HepG2 (cell line): ENCODE data around the gene PSORS1C2. TPM values are rescaled to one million over a fixed set of nuclear protein-coding genes. Genes with fewer than 3 reads are reported as not detected.
A peak's percentile ranks its signal among the peaks of the same experiment; 100 is the strongest.

Experiments used
- FOXK1 ChIP-seq: sonication (generic); formaldehyde crosslinking; IDR thresholded peaks from 2 replicates; pipeline ENCODE4 v1.4.0; 2020; ENCODE audit warnings: low read depth, missing genetic modification reagents, borderline replicate concordance
- GATAD1 ChIP-seq: IDR thresholded peaks from 2 replicates; pipeline ENCODE4 v1.6.1; 2016; ENCODE audit warnings: missing genetic modification reagents, missing compliant biosample characterization
- LCORL ChIP-seq, 2 experiments: fragments of 450-650 bp in 1 of 2; sonication (generic) in 1 of 2; formaldehyde crosslinking in 1 of 2; IDR thresholded peaks; 2 replicates each; pipeline versions ENCODE4 v1.5.0 to v1.6.1; 2017 to 2020; ENCODE audit warnings: antibody characterized with exemption in 1 of 2, missing genetic modification reagents in 1 of 2
- MED13 ChIP-seq: sonication (generic); formaldehyde crosslinking; IDR thresholded peaks from 2 replicates; pipeline ENCODE4 v1.5.0; 2020; ENCODE audit warnings: missing genetic modification reagents
- MXD4 ChIP-seq: IDR thresholded peaks from 2 replicates; pipeline ENCODE4 v1.6.1; 2016; ENCODE audit warnings: mild to moderate bottlenecking, missing biosample characterization, missing genetic modification reagents
- NCOA5 ChIP-seq: sonication (generic); formaldehyde crosslinking; IDR thresholded peaks from 2 replicates; pipeline ENCODE4 v1.4.0; 2020; ENCODE audit warnings: missing genetic modification reagents
- PAF1 ChIP-seq: IDR thresholded peaks from 2 replicates; pipeline ENCODE4 v1.6.1; 2016; ENCODE audit warnings: missing genetic modification reagents, missing compliant biosample characterization
- PHB2 ChIP-seq: fragments of 450-650 bp; IDR thresholded peaks from 2 replicates; pipeline ENCODE4 v1.6.1; 2018; ENCODE audit not compliant: partially characterized antibody
- PRDM15 ChIP-seq: sonication (generic); formaldehyde crosslinking; IDR thresholded peaks from 2 replicates; pipeline ENCODE4 v1.4.0; 2020; ENCODE audit warnings: missing genetic modification reagents
- RAD51 ChIP-seq: fragments of 450-650 bp; IDR thresholded peaks from 2 replicates; pipeline ENCODE4 v1.6.1; 2016; ENCODE audit warnings: borderline replicate concordance
- RBM39 ChIP-seq: fragments of 200-400 bp; formaldehyde crosslinking; IDR thresholded peaks from one replicate; pipeline ENCODE4 v1.6.1; 2018; ENCODE audit warnings: antibody characterized with exemption, mild to moderate bottlenecking, low read depth, low read length; ENCODE audit not compliant: poor library complexity, severe bottlenecking
- SMAD1 ChIP-seq: sonication (generic); formaldehyde crosslinking; IDR thresholded peaks from 2 replicates; pipeline ENCODE4 v1.4.0; 2020; ENCODE audit warnings: missing genetic modification reagents, low read depth, mild to moderate bottlenecking, borderline replicate concordance
- SRF ChIP-seq: IDR thresholded peaks from 2 replicates; pipeline ENCODE4 v1.6.1; 2011; ENCODE audit warnings: mild to moderate bottlenecking, low read depth, low read length, moderate library complexity
- TRIM22 ChIP-seq: fragments of 450-650 bp; IDR thresholded peaks from 2 replicates; pipeline ENCODE4 v1.6.1; 2017
- ZBTB42 ChIP-seq: sonication (generic); formaldehyde crosslinking; IDR thresholded peaks from 2 replicates; pipeline ENCODE4 v1.5.0; 2020; ENCODE audit warnings: mild to moderate bottlenecking, missing genetic modification reagents
- ZFX ChIP-seq: sonication (generic); formaldehyde crosslinking; IDR thresholded peaks from 2 replicates; pipeline ENCODE4 v1.4.0; 2020; ENCODE audit warnings: mild to moderate bottlenecking, low read depth, missing genetic modification reagents, moderate library complexity
- ZFYVE20 ChIP-seq: sonication (generic); formaldehyde crosslinking; IDR thresholded peaks from 2 replicates; pipeline ENCODE4 v1.8.0; 2023; ENCODE audit warnings: low read depth, mild to moderate bottlenecking, moderate library complexity, missing genetic modification reagents, borderline replicate concordance
- ZNF136 ChIP-seq: sonication (generic); formaldehyde crosslinking; IDR thresholded peaks from 2 replicates; pipeline ENCODE4 v1.8.1; 2022; ENCODE audit warnings: low read depth, mild to moderate bottlenecking, moderate library complexity, missing genetic modification reagents
- ZNF335 ChIP-seq: sonication (generic); formaldehyde crosslinking; IDR thresholded peaks from 2 replicates; pipeline ENCODE4 v1.4.0; 2020; ENCODE audit warnings: missing genetic modification reagents
- ZNF350 ChIP-seq: sonication (generic); formaldehyde crosslinking; IDR thresholded peaks from 2 replicates; pipeline ENCODE4 v1.4.0; 2020; ENCODE audit warnings: mild to moderate bottlenecking, low read depth, missing genetic modification reagents, borderline replicate concordance
- ZNF431 ChIP-seq: sonication (generic); formaldehyde crosslinking; IDR thresholded peaks from 2 replicates; pipeline ENCODE4 v1.9.0; 2022; ENCODE audit warnings: missing genetic modification reagents, low read depth, mild to moderate bottlenecking, borderline replicate concordance
- ZNF552 ChIP-seq: sonication (generic); formaldehyde crosslinking; IDR thresholded peaks from 2 replicates; pipeline ENCODE4 v1.9.0; 2022; ENCODE audit warnings: missing genetic modification reagents, mild to moderate bottlenecking, borderline replicate concordance
- ZNF569 ChIP-seq: sonication (generic); formaldehyde crosslinking; IDR thresholded peaks from 2 replicates; pipeline ENCODE4 v1.5.0; 2020; ENCODE audit warnings: mild to moderate bottlenecking, missing genetic modification reagents, moderate library complexity, borderline replicate concordance
- ZNF615 ChIP-seq: sonication (generic); formaldehyde crosslinking; IDR thresholded peaks from 2 replicates; pipeline ENCODE4 v1.5.0; 2020; ENCODE audit warnings: mild to moderate bottlenecking, missing genetic modification reagents, borderline replicate concordance
- ZNF709 ChIP-seq: sonication (generic); formaldehyde crosslinking; IDR thresholded peaks from 2 replicates; pipeline ENCODE4 v1.5.0; 2020; ENCODE audit warnings: mild to moderate bottlenecking, missing genetic modification reagents
- ZNF792 ChIP-seq: IDR thresholded peaks from 2 replicates; pipeline ENCODE4 v1.6.1; 2016
- polyA plus RNA-seq, 8 experiments: library from polyadenylated mRNA; depleted of rRNA in 3 of 8; stranded (reverse) in 7 of 8; unstranded in 1 of 8; fragments of >200 nt; fragmentation: Illumina TruSeq in 4 of 8; extraction: Trizol in 4 of 8; gene quantifications; 2 replicates each; pipeline versions ENCODE4 v1.2.1 to v1.2.3, GENCODE V29; 2011 to 2016; ENCODE audit warnings: low read depth in 4 of 8, missing spikeins in 1 of 8, mixed read lengths in 1 of 8; ENCODE audit not compliant: insufficient read depth in 1 of 8
- total RNA-seq, 5 experiments: library from RNA; depleted of rRNA; stranded (reverse); fragments of >200 nt; fragmentation: Illumina TruSeq; extraction: Trizol; gene quantifications; 2 replicates each; pipeline ENCODE4 v1.2.3, GENCODE V29; 2016; ENCODE audit warnings: low read depth in 1 of 5

Gene PSORS1C2
- total and polyA plus RNA-seq, 2 of the 13 experiments (the other 11 are each of a cell fraction or from before 2014, with no cell fraction given): not detected

- no peak for TF ChIP-seq PAF1 (CRISPR knock-in tag)
- no peak for TF ChIP-seq ZFYVE20 (CRISPR knock-in tag)
- no peak for TF ChIP-seq TRIM22
- no peak; the same call in 1 of the 2 replicates for TF ChIP-seq PRDM15 (CRISPR knock-in tag)
- no peak for TF ChIP-seq NCOA5
- peak; percentile 97 for TF ChIP-seq ZFX
- TF ChIP-seq ZNF552: no peak
- no peak for TF ChIP-seq ZNF569 (CRISPR knock-in tag)
- peak; percentile 81; the same call in 1 of the 2 replicates for TF ChIP-seq ZNF350
- TF ChIP-seq ZNF136 (CRISPR knock-in tag): no peak
- peak; percentile 31; the same call in 1 of the 2 replicates for TF ChIP-seq GATAD1
- no peak for TF ChIP-seq ZNF709
- peak; percentile 80; the same call in 1 of the 2 replicates for TF ChIP-seq ZNF335 (CRISPR knock-in tag)
- TF ChIP-seq ZNF431: no peak
- TF ChIP-seq ZBTB42 (CRISPR knock-in tag): no peak; the same call in 1 of the 2 replicates
- TF ChIP-seq MED13 (CRISPR knock-in tag): no peak
- TF ChIP-seq LCORL (IDR thresholded peaks at IDR 0.05): 0 out of 2 replicates have a peak, but pooled peaks have one; percentile 14
- peak; percentile 71; the same call in 1 of the 2 replicates for TF ChIP-seq LCORL (CRISPR knock-in tag; IDR thresholded peaks at IDR 0.05)
- TF ChIP-seq ZNF615 (CRISPR knock-in tag): no peak
- TF ChIP-seq ZNF792 (CRISPR knock-in tag): peak; percentile 52; the same call in 1 of the 2 replicates
- no peak for TF ChIP-seq RBM39
- TF ChIP-seq PHB2: no peak
- no peak for TF ChIP-seq SRF
- TF ChIP-seq MXD4 (CRISPR knock-in tag): no peak
- TF ChIP-seq FOXK1: no peak
- TF ChIP-seq SMAD1 (CRISPR knock-in tag): 0 out of 2 replicates have a peak, but pooled peaks have one; percentile 41
- TF ChIP-seq RAD51: no peak
Observed at GRCh38 chr6:31186052-31186734, 47.3 kb upstream of the PSORS1C2 start (continued).
